ENCODE data around the gene GCK.

The GCK gene

GRCh38 chr7:44103566-44103922, 85.7 kb downstream of the GCK start:
- TF ChIP-seq ZBTB7A (IDR thresholded peaks at IDR 0.05; ENCODE audit: low read depth), result no peak
- no peak for TF ChIP-seq TAF1 (IDR thresholded peaks at IDR 0.05; ENCODE audit: low read depth)
- TF ChIP-seq MAX (IDR thresholded peaks at IDR 0.05), result no peak
- TF ChIP-seq EGR1 (IDR thresholded peaks at IDR 0.05), result no peak
- no peak for TF ChIP-seq RAD21 (IDR thresholded peaks at IDR 0.05; ENCODE audit: low read depth)
- TF ChIP-seq YY1 (IDR thresholded peaks at IDR 0.05; ENCODE audit: low read depth), result no peak
- TF ChIP-seq EP300 (IDR thresholded peaks at IDR 0.05; ENCODE audit: borderline replicate concordance), result no peak
- no peak for TF ChIP-seq TEAD4 (IDR thresholded peaks at IDR 0.05)
- no peak for TF ChIP-seq REST (IDR thresholded peaks at IDR 0.05; ENCODE audit: low read depth)

GRCh38 chr7:44102846-44103565, 86.2 kb downstream of the GCK start:
- TF ChIP-seq YY1 (IDR thresholded peaks at IDR 0.05; ENCODE audit: low read depth) (no peak), USF1 (IDR thresholded peaks at IDR 0.05) (no peak), REST (IDR thresholded peaks at IDR 0.05; ENCODE audit: low read depth) (no peak), TCF12 (IDR thresholded peaks at IDR 0.05; ENCODE audit: low read depth) (no peak), RAD21 (IDR thresholded peaks at IDR 0.05; ENCODE audit: low read depth) (no peak), CREB1 (IDR thresholded peaks at IDR 0.05; ENCODE audit: low read depth) (no peak), FOXM1 (IDR thresholded peaks at IDR 0.05; ENCODE audit: borderline replicate concordance, low read depth) (no peak), EP300 (IDR thresholded peaks at IDR 0.05; ENCODE audit: borderline replicate concordance) (no peak), CEBPB (IDR thresholded peaks at IDR 0.05) (no peak), NFIC (IDR thresholded peaks at IDR 0.05) (no peak)

GRCh38 chr7:44101966-44102845, 87.0 kb downstream of the GCK start:
- TF ChIP-seq TAF1 (IDR thresholded peaks at IDR 0.05; ENCODE audit: low read depth), result no peak
- TF ChIP-seq MAX (IDR thresholded peaks at IDR 0.05), result no peak
- TF ChIP-seq EP300 (IDR thresholded peaks at IDR 0.05; ENCODE audit: borderline replicate concordance), result no peak
- TF ChIP-seq ZBTB7A (IDR thresholded peaks at IDR 0.05; ENCODE audit: low read depth), result no peak
- no peak for TF ChIP-seq USF1 (IDR thresholded peaks at IDR 0.05)
- TF ChIP-seq TCF12 (IDR thresholded peaks at IDR 0.05; ENCODE audit: low read depth), result no peak
- TF ChIP-seq CREB1 (IDR thresholded peaks at IDR 0.05; ENCODE audit: low read depth), result no peak
- TF ChIP-seq REST (IDR thresholded peaks at IDR 0.05; ENCODE audit: low read depth), result no peak
- no peak for TF ChIP-seq NFIC (IDR thresholded peaks at IDR 0.05)
- no peak for TF ChIP-seq FOXM1 (IDR thresholded peaks at IDR 0.05; ENCODE audit: borderline replicate concordance, low read depth)
- TF ChIP-seq CEBPB (IDR thresholded peaks at IDR 0.05), result no peak
- no peak for TF ChIP-seq RAD21 (IDR thresholded peaks at IDR 0.05; ENCODE audit: low read depth)
- no peak for TF ChIP-seq YY1 (IDR thresholded peaks at IDR 0.05; ENCODE audit: low read depth)
- TF ChIP-seq EGR1 (IDR thresholded peaks at IDR 0.05), result no peak
- TF ChIP-seq TEAD4 (IDR thresholded peaks at IDR 0.05), result no peak
